Measurements from ENCODE around the gene KRT6A. TPM values are rescaled to one million over a fixed set of nuclear protein-coding genes. Genes with fewer than 3 reads are reported as not detected.

The KRT6A gene
- total and polyA plus RNA-seq, 4 donors = 0.02 to 0.05 TPM; not detected in 2

DNA sequence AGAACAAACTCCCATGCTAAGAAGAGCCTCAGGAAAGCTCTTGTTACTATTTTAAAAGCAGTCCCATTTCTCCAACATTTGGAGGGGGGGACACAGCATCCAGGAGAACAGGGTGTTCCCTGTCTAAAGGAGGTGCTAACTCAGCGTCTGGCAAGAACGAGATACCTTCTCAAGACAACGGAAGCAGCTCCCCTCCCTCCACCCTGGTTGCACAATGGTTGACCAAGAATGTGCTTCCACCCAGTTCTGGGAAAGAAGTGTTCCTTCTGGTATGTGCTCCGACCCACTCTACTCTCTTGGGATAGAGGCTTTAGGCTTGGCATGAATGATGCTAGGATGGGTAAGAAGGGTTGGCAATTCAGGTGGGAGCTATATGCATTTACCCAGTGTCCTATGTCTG, 1.5 kb upstream of the KRT6A start:
- Histone ChIP-seq H3K9ac (ENCODE audit: low read depth in 1 of 2, low read length in 2 of 2) (no peak overlapping the region), H3K4me1 (ENCODE audit: control insufficient read depth in 4 of 4, insufficient read depth in 4 of 4, low read length in 3 of 4) (no peaks in the 10 kb centered on the region), H3K36me3 (ENCODE audit: control insufficient read depth in 4 of 4, insufficient read depth in 3 of 4, low read depth in 1 of 4, low read length in 3 of 4) (no peaks in the 10 kb centered on the region), H3K9me3 (ENCODE audit: control insufficient read depth in 4 of 4, low read length in 3 of 4) (no peaks in the 10 kb centered on the region), H3K4me3 (ENCODE audit: low read depth in 1 of 3, low read length in 3 of 3) (no peak overlapping the region), H3K27me3 (ENCODE audit: control insufficient read depth in 4 of 4, insufficient read depth in 4 of 4, low read length in 3 of 4) (peaks cover 0 to 6% (median 0%) of the 10 kb centered on the region in 4 donors), H3K27ac (ENCODE audit: low read depth in 1 of 2, low read length in 2 of 2) (no peak overlapping the region)
- DNase-seq (ENCODE audit: low spot score) = no peak
- TF ChIP-seq HNF4G (IDR thresholded peaks at IDR 0.05) (no peak), ZBTB33 (IDR thresholded peaks at IDR 0.05) (no peak), HNF4A (conservative IDR thresholded peaks at IDR 0.05) (no peak), SP1 (IDR thresholded peaks at IDR 0.05) (no peak), TAF1 (conservative IDR thresholded peaks at IDR 0.05) (no peak), GABPA (IDR thresholded peaks at IDR 0.05 in 1 of 2, conservative IDR thresholded peaks at IDR 0.05 in 1 of 2) (no peak), JUND (IDR thresholded peaks at IDR 0.05) (no peak), NR2F2 (IDR thresholded peaks at IDR 0.05) (no peak), FOXA2 (IDR thresholded peaks at IDR 0.05) (no peak), EGR1 (IDR thresholded peaks at IDR 0.05; ENCODE audit: low read depth in 2 of 2) (no peak), REST (IDR thresholded peaks at IDR 0.05) (no peak), RXRA (IDR thresholded peaks at IDR 0.05) (no peak), FOXA1 (IDR thresholded peaks at IDR 0.05) (no peak), YY1 (IDR thresholded peaks at IDR 0.05) (no peak), CTCF (IDR thresholded peaks at IDR 0.05; ENCODE audit: low read depth, low read length, missing input control) (no peak)
- TF ChIP-seq, protein P1, sequence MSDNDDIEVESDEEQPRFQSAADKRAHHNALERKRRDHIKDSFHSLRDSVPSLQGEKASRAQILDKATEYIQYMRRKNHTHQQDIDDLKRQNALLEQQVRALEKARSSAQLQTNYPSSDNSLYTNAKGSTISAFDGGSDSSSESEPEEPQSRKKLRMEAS (IDR thresholded peaks at IDR 0.05) = no peak
- TF ChIP-seq, protein P2, sequence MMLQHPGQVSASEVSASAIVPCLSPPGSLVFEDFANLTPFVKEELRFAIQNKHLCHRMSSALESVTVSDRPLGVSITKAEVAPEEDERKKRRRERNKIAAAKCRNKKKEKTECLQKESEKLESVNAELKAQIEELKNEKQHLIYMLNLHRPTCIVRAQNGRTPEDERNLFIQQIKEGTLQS (IDR thresholded peaks at IDR 0.05) = no peak
- WGBS = 58% methylated on average over 4 of the region's 4 CpGs

GRCh38 chr12:52494100-52494499, 1.0 kb upstream of the KRT6A start:
- no peaks in the 10 kb centered on the region for H3K36me3 ChIP-seq (ENCODE audit: control insufficient read depth in 4 of 4, insufficient read depth in 3 of 4, low read depth in 1 of 4, low read length in 3 of 4)
- no peak overlapping the region for H3K4me3 ChIP-seq (ENCODE audit: low read depth in 1 of 3, low read length in 3 of 3)
- no peaks in the 10 kb centered on the region for H3K9me3 ChIP-seq (ENCODE audit: control insufficient read depth in 4 of 4, low read length in 3 of 4)
- 95% methylated on average over 1 of the region's 1 CpG for WGBS
- peaks cover 0 to 6% (median 0%) of the 10 kb centered on the region in 4 donors for H3K27me3 ChIP-seq (ENCODE audit: control insufficient read depth in 4 of 4, insufficient read depth in 4 of 4, low read length in 3 of 4)
- no peaks in the 10 kb centered on the region for H3K4me1 ChIP-seq (ENCODE audit: control insufficient read depth in 4 of 4, insufficient read depth in 4 of 4, low read length in 3 of 4)
- no peak overlapping the region for H3K27ac ChIP-seq (ENCODE audit: low read depth in 1 of 2, low read length in 2 of 2)
- no peak for DNase-seq (ENCODE audit: low spot score)
- H3K9ac ChIP-seq (ENCODE audit: low read depth in 1 of 2, low read length in 2 of 2) = no peak overlapping the region
- no peak for TF ChIP-seq HNF4A (conservative IDR thresholded peaks at IDR 0.05)
- TF ChIP-seq SP1 (IDR thresholded peaks at IDR 0.05) = no peak
- TF ChIP-seq NR2F2 (IDR thresholded peaks at IDR 0.05) = no peak
- TF ChIP-seq ZBTB33 (IDR thresholded peaks at IDR 0.05) = no peak
- TF ChIP-seq JUND (IDR thresholded peaks at IDR 0.05) = no peak
- TF ChIP-seq TAF1 (conservative IDR thresholded peaks at IDR 0.05) = no peak
- TF ChIP-seq CTCF (IDR thresholded peaks at IDR 0.05; ENCODE audit: low read depth, low read length, missing input control) = no peak
- TF ChIP-seq, protein P2 (IDR thresholded peaks at IDR 0.05) = no peak
- TF ChIP-seq, protein P1 (IDR thresholded peaks at IDR 0.05) = no peak
- TF ChIP-seq GABPA (IDR thresholded peaks at IDR 0.05 in 1 of 2, conservative IDR thresholded peaks at IDR 0.05 in 1 of 2) = no peak
- TF ChIP-seq RAD21 (IDR thresholded peaks at IDR 0.05) = no peak
- TF ChIP-seq YY1 (IDR thresholded peaks at IDR 0.05) = no peak
- no peak for TF ChIP-seq EGR1 (IDR thresholded peaks at IDR 0.05; ENCODE audit: low read depth in 2 of 2)
- no peak for TF ChIP-seq FOXA2 (IDR thresholded peaks at IDR 0.05)
- no peak for TF ChIP-seq FOXA1 (IDR thresholded peaks at IDR 0.05)
- no peak for TF ChIP-seq RXRA (IDR thresholded peaks at IDR 0.05)
